Colon (tissue), 2 donors: ENCODE measurements around the gene VASP.
A peak's percentile ranks its signal among the peaks of the same experiment; 100 is the strongest.

Experiments used
- FAIRE-seq: peaks from 2 replicates; lab custom pipeline; 2012; peaks lifted over from hg19 to GRCh38; lab: Jason Lieb, UNC
- donor health status: control.
- donor health status: control.

The VASP gene

DNA sequence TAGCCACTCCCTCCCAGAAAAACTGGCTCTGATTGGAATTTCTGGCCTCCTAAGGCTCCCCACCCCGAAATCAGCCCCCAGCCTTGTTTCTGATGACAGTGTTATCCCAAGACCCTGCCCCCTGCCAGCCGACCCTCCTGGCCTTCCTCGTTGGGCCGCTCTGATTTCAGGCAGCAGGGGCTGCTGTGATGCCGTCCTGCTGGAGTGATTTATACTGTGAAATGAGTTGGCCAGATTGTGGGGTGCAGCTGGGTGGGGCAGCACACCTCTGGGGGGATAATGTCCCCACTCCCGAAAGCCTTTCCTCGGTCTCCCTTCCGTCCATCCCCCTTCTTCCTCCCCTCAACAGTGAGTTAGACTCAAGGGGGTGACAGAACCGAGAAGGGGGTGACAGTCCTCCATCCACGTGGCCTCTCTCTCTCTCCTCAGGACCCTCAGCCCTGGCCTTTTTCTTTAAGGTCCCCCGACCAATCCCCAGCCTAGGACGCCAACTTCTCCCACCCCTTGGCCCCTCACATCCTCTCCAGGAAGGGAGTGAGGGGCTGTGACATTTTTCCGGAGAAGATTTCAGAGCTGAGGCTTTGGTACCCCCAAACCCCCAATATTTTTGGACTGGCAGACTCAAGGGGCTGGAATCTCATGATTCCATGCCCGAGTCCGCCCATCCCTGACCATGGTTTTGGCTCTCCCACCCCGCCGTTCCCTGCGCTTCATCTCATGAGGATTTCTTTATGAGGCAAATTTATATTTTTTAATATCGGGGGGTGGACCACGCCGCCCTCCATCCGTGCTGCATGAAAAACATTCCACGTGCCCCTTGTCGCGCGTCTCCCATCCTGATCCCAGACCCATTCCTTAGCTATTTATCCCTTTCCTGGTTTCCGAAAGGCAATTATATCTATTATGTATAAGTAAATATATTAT, 33.3 kb upstream of the VASP start:
- FAIRE-seq = no peak

DNA sequence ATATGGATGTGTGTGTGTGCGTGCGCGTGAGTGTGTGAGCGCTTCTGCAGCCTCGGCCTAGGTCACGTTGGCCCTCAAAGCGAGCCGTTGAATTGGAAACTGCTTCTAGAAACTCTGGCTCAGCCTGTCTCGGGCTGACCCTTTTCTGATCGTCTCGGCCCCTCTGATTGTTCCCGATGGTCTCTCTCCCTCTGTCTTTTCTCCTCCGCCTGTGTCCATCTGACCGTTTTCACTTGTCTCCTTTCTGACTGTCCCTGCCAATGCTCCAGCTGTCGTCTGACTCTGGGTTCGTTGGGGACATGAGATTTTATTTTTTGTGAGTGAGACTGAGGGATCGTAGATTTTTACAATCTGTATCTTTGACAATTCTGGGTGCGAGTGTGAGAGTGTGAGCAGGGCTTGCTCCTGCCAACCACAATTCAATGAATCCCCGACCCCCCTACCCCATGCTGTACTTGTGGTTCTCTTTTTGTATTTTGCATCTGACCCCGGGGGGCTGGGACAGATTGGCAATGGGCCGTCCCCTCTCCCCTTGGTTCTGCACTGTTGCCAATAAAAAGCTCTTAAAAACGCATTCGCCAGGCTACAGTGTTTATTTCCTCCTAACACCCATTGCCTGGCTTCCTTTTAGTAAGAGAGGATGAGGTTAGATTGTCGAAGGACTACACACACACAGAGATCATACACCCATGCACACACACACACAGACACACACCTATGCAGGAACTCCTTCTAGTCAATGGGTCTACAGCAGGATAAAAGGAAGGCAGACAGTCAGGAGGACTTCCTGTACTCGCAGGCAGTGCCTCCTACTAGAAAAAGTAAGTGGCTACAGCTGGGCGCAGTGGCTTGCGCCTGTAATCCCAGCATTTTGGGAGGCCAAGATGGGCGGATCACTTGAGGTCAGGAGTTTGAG, 32.4 kb upstream of the VASP start:
- FAIRE-seq = no peak

DNA sequence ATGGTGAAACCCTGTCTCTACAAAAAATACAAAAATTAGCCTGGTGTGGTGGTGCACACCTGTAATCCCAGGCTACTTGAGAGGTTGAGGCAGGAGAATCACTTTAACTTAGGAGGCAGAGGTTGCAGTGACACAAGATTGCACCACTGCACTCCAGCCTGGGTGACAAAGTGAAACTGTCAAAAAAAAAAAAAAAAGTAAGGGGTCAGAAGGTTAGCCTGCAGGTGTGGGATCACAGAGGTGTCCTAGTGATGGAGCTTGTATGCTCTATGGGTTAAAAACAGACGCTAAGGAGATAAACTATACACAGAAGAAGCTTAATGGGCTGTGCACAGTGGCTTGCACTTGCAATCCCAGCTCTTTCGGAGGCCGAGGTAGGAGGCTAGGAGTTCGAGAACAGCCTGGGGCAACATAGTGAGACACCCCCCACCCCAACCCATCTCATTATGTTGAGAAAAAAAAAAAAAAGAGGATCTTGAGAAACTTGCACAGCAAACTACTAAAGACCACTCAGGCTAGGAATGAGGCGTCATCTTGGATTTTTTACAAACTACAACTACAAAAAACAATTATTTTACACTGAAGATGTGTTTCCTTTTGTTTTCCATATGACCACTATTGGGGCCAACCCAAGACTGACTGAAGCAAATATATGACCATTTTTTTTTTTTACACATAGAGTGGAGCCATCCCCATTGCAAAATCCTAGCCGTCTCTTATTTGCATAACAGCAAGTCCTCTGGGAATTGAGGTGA, 31.6 kb upstream of the VASP start:
- FAIRE-seq = no peak

DNA sequence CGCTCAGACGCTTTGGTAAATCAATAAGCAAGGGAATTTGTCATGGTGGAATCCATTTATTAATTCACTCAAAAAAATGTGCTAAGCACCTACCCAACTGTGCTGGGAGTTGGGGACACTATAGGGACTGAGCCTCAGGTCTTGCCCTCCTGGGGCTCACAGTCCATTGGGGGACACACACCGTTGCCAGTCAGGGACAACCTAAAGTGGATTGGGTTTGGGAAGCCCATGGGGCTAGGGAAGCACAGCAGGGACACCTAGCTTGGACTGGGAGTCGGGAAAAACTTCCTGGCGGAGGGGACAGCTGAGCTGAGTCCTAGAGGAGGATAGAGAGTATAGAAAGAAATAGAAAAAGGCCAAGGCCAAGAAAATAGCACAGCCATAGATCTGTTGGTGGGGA, 31.0 kb upstream of the VASP start:
- FAIRE-seq = no peak

DNA sequence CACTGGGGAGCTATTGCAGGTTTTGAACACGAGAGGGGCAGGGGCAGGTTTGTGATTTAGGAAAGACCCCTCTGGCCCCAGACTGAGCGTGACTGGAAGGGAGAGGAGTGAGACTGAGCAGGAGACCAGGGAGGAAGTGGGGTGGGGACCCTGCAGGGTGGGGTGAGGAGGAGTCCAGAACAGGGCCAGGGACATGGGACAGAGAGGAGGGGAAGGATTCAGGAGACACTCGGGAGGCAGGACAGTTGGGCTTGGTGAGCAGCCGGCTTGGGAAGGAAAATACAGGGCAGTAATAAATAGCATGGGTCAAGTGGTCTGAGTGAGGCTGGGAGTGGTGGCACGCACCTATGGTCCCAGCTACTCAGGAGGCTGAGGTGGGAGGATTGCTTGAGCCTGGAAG, 30.1 kb upstream of the VASP start:
- no peak for FAIRE-seq

DNA sequence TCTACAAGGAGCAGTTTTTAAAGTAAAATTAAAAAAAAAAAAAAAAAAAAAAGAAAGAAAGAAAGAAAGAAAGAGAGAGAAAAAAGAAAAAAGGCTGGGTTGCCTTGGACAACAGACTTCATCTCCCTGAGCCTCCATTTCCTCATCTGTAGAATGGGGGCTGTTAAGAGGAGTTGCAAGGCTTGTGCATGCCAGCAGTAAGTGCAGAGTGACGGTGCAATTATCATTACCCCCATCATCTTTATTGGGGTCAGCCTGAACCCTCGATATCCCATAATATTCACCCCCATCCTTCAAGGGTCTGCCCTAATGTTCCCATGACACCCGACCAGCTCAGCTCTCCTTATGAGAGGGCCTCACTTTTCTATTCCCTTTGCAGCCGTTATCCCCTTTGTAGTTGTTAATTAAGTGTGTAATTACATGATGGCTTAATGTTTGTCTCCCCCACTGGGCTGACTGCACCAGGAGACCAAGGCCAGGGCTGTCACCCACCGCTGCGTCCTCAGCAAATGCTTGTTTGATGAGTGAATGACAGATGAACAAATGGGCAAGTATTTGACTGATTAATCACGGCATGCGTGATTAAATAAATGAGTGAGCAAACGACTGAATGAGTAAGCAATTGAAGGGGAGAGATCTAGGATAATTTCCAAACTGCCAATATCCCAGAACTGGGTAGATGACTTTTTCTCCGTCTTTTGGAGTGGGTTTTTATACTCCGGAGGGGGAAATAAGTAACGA, 29.4 kb upstream of the VASP start:
- FAIRE-seq = no peak

DNA sequence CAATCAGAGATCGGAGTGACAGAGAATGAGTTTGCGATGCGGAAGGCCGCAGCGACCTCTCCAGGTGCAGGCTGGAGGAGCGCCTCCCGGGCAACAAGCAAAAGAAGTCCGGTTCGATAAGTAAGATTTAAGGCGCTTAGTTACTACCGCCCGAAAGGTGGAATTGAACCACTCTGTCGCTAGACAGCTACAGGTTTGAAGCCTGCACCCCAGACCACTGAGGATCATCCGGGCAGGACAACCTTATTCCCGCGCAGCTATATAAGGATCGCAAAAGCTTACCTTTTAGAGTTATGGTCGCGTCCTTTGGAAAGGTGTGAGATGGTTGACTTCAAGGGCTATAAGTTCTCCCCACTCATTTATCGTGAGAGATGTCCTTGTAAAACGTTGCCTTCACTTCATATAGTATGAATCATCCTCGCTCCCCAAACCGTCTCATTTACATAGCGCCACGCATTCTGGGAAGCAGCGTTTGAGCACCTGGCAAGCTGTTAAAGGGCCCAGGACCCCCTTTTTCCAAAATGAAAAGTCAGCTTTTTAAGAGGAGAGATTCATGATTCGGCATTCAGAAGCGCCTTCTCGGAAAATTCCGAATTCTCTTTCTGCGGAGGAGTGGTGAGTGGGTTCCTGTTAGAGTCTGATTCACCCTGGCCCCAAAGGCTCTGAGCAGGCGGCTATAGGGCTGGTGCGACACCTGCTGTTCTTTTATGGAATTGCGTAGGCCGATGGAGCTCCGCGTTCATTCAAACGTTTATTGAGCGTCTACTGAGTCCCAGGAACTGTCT, 28.6 kb upstream of the VASP start:
- FAIRE-seq = peak; percentile 53

DNA sequence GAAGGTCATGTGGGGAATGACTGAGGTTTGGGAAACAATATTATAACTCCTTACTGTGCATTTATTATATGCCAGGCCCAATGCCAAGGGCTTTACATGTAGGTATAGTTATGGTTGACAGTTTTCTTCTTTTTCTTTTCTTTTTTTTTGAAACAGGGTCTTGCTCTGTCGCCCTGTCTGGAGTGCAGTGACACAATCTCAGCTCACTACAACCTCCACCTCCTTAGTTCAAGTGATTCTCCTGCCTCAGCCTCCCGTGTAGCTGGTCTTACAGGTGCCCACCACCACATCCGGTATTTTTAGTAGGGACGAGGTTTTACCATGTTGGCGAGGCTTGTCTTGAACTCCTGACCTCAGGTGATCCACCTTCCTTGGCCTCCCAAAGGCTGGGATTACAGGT, 24.2 kb upstream of the VASP start:
- no peak for FAIRE-seq

DNA sequence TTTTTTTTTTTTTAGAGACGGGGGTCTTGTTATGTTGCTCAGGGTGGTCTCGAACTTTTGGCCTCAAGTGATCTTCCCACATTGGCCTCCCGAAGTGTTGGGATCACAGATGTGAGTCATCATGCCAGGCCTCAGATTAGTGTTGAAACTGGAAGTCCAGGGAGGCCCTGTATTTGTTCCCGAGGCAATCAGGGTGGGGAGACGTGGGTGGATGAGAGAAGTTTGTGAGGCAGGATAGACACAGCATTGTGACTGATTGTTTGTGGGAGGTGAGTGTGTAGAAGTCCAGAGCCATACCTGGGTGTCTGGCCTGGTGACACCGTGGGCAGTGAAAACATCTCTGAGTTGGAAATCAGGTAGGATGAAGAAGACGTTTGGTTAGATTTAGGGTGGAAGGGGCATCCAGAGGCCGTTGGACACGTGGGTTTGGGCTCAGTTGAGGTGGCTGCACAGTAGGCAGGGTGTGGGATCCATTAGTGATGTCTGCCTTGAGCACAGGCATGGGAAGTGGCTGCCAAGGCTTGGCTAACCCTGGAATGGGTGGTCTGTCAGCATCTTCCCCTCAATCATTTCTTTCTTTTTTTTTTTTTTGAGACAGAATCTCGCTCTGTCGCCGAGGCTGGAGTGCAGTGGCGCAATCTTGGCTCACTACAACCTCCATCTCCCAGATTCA, 22.9 kb upstream of the VASP start:
- FAIRE-seq = no peak

DNA sequence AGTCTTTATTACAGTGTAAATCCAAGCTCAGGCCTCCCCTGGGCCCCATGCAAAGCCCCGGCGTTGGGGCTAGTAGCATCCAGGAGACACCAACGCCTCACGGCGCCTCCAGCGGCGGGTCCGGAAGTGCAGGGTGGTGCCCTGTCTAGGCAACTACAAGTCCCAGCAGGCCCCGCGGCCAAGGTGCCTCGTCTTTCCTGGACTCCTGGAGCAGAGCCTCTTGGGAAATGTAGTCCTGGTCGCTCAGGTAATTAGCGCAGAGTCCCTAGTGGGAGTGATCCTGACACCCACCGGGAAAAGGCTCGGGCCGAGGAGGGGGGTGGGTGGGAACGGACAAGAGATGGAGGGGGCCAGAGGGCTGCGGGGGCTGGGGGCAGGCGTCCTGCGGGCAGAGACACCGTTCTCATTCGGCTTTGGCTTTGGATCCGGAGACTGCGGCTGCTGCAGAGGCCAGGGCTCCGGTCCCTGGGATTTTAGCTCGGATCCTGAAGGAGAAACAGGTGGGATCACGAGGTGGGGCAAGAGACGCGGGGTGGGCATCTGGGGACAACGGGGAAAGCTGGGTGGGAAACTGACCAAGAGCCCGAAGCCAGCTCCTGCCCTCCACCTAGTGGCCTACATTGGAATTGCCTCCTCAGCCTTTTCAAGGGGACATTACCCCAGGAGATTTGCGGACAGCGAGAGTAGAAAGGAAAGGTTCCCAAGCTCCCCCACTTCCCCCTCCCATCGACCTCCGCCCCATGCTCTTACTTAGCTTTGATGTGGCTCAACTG, 21.8 kb upstream of the VASP start:
- no peak for FAIRE-seq

DNA sequence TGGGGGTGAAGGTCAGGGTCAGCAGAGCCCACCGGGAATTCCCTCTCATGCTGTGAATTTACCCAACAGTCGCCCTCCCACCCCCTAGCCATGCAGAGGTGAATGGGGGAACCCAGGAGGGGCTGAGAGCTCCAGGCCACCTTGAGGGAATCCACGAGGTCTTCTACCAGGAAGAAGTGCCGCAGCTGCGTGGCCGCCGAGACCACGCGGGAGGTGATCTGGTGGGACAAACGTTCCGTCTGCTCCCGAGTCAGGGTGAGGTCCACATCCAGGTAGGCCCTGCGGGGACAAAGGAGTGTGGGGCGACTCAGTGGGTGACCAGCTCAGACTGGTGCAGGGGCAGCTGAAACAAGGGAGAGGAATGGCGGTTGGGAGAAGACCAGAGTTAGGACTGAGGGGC, 18.6 kb upstream of the VASP start:
- no peak for FAIRE-seq

DNA sequence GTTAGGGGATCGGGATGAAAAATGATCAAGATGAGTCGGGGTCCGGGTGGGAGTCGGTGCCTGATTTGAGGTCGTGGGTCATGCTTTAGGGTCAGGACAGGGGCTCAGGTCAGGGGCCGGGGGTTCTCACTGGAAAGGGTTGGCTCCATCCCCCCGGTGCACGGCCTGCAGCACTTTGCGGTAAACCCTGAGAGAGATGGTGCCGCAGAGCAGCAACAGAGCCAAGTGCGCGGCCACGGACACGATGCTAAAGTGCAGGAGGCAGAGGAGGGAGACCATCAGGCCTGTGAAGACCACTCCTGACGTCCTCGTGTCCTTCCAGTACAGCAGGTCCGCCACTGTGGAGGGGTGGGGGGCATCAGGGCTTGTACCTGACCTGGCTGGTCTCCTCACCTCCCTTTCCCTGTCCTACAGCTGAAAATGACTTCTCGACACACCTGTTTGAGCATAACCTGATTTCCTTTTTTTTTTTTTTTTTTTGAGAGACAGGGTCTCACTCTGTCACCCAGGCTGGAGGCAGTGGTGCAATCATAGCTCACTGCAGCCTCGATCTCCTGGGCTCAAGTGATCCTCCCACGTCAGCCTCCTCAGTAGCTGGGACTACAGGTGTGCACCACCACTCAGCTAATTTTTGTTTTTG, 17.9 kb upstream of the VASP start:
- no peak for FAIRE-seq

DNA sequence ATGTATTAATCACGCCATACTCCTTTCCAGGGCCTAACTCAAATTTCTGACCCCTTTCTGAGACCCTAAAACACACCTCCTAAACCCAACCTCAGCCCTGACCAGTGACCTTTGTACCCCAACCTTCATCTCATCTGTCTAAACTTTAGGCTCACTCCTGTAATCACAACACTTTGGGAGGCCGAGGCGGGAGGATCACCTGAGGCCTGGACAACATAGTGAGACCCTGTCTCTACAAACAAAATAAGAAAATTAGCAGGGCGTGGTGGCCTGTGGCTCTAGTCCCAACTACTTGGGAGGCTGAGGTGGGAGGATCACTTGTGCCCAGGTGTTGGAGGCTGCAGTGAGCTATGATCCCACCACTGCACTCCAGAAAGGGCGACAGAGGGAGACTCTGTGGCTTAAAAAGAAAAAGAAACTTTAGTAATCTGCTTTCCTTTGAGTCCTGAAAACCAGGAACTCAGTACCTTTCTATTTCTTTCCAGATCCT, 15.1 kb upstream of the VASP start:
- FAIRE-seq = no peak

DNA sequence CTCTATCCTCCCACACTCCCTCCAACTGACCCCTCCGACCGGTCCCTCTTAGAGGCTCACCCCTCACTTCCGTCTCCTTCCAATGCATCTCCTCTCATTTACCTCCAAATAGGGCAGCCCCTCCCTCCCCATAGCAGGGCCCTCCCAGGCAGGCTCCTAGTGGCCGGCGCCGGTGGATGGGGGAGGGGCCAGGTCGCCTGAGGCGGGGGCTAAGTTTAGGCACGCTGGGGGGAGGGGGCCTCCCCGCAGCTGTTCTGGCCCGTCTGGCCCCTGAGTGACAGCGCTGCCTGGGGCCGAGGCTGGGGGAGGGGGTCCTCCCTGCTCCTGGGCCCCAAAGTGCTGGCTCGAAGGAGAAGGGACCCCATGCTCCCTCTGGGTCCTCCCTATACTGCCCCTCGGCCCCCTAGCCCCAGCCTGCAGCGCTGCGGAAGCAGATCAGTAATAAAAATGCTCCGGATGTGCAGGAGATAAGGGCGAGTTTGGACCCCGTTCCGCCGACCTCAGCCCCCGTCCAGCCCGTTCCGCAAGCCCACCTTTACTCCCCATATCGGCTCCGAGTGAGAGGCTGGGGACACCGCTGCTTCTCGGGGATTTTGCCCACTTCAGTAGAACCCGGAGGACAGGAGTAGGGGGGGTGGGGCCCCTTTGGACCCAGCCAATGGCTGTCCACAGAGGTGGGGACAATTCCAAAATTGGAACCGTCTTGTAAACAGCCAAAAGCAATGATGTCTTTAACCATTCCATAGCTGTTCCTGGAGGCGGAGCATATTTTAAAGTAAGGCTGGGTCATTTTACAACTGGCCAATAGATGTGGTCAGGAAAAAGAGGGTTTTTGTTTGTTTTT, 14.4 kb upstream of the VASP start:
- FAIRE-seq = no peak

DNA sequence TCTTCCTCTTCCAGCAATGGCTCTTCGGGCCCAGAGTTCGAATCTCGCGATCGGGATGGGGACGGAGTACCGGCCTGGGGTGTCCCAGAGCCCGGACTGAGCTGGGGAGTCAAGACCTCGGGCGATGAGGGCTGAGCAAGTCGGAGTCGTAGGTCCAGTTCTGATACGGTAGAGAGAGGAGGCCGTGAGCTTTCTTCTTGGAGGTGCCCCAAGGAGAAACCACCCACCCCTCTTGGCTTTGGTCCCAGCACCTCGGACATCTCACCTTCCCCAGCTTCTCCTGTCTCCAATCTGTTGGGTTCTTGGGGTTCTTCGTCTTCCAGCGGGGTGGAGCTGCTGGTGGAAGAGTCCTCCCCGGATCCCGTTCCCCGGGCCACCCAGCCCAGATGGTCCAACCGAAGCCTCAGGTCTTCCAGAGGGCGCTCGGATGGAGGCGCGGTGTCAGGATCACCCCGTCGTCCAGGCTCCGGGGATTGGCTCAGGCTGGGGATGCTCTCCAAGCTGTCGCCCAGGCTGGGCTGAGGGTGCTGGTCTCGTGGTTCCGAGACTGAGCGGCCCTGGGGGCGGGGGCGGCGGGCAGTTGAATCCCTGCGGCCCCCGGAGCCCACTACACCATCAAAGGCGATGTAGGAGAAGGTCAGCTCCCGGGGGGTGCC, 12.9 kb upstream of the VASP start:
- FAIRE-seq = no peak

DNA sequence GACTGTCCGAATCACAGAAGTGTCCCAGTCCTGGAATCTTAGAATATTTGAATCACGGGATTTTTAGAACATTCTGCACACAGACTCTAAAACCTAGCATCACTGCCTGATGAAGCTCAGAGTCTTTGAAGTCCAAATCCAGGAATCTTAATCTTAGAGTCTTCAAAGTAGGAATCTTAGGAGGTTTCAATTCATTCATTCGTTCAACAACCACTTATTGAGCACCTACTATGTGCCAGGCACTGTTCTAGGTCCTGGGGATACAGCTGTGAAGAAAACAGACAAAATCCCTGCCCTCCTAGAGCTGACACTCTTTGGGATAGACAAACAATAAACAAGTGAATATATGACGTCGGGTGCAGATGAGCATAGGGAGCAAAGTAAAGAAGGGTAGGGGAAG, 12.1 kb upstream of the VASP start:
- no peak for FAIRE-seq

DNA sequence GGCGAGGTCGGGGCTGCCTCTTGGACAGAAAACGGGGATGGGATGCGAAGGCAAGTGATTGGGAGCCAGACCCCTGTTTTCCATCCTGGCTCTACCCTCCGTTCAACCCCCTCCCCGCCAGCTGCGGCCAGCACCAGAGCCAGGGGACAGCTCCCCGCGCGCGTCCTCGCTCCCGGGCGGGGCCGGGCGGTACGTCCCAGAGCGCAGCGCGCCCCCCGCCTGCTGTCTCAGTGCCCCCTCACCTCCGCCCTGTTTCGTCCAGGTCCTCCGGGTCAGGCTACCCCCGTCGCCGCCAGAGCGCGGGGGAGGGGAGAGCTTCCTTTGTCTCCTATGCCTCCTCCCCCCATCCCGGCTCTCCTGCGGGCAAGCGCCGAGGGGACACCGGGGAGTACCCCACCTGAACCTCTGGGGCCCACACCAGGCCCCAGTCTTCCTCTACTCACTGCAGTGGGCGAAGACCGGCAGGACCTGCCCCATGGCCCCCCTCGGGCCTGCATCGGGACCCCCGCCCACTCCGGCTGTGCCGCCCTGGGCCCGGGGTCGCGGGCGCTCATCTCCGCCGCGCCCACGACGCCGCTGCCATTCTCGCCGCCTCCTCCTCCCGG, 10.8 kb upstream of the VASP start:
- no peak for FAIRE-seq
